SK-N-SH treated with all-trans-retinoic acid at 6 μM for 48 hours (cell line): ENCODE data around the gene RBFOX2.
"Not testable (repeated sequence)": the region's sequence is repeated elsewhere in the genome, so short reads cannot be mapped to it uniquely, and the experiment has no call there.

ENCODE experiments used
- ATAC-seq: fragments of 200-7000 bp; cut with Tn5 transposase; 3 replicates; pipeline ENCODE4 v1.9.1; 2020; ENCODE audit warnings: mild to moderate bottlenecking, moderate library complexity
- ARNTL ChIP-seq: fragments of 450-650 bp; formaldehyde crosslinking; IDR thresholded peaks from 2 replicates; pipeline ENCODE4 v1.5.0; 2020; ENCODE audit warnings: low read depth, mild to moderate bottlenecking, moderate library complexity, borderline replicate concordance
- CREB5 ChIP-seq: fragments of 250-450 bp; sonication (Bioruptor Pico); IDR thresholded peaks from 2 replicates; pipeline ENCODE4 v1.5.1; 2020; ENCODE audit warnings: low read depth, mild to moderate bottlenecking, moderate library complexity
- CSDC2 ChIP-seq: fragments of 250-450 bp; sonication (Bioruptor Pico); IDR thresholded peaks from 2 replicates; pipeline ENCODE4 v1.5.0; 2020; ENCODE audit warnings: mild to moderate bottlenecking, moderate library complexity
- ESRRG ChIP-seq: fragments of 250-450 bp; sonication (Bioruptor Pico); IDR thresholded peaks from 2 replicates; pipeline ENCODE4 v1.6.1; 2021; ENCODE audit warnings: mild to moderate bottlenecking
- GLIS3 ChIP-seq: fragments of 250-450 bp; sonication (Bioruptor Pico); IDR thresholded peaks from 2 replicates; pipeline ENCODE4 v1.5.0; 2020; ENCODE audit warnings: mild to moderate bottlenecking, moderate library complexity
- ISL1 ChIP-seq: fragments of 250-450 bp; sonication (Bioruptor Pico); IDR thresholded peaks from 2 replicates; pipeline ENCODE4 v2.1.2; 2022; ENCODE audit warnings: mild to moderate bottlenecking, moderate library complexity
- OSR1 ChIP-seq: fragments of 250-450 bp; sonication (Bioruptor Pico); IDR thresholded peaks from 2 replicates; pipeline ENCODE4 v1.8.0; 2022; ENCODE audit warnings: moderate library complexity, mild to moderate bottlenecking, inconsistent platforms
- POU6F1 ChIP-seq: fragments of 250-450 bp; sonication (Bioruptor Pico); IDR thresholded peaks from 2 replicates; pipeline ENCODE4 v1.8.0; 2021; ENCODE audit warnings: low read depth, mild to moderate bottlenecking, moderate library complexity, borderline replicate concordance
- PPARA ChIP-seq: fragments of 250-450 bp; sonication (Bioruptor Pico); IDR thresholded peaks from 2 replicates; pipeline ENCODE4 v1.5.0; 2020; ENCODE audit warnings: mild to moderate bottlenecking, borderline replicate concordance
- RARB ChIP-seq: fragments of 250-450 bp; sonication (Bioruptor Pico); IDR thresholded peaks from 2 replicates; pipeline ENCODE4 v1.8.0; 2021; ENCODE audit warnings: mild to moderate bottlenecking, moderate library complexity
- TCF4 ChIP-seq: fragments of 250-450 bp; sonication (Bioruptor Pico); IDR thresholded peaks from 2 replicates; pipeline ENCODE4 v1.8.0; 2021; ENCODE audit warnings: mild to moderate bottlenecking, moderate library complexity, borderline replicate concordance
- TOX ChIP-seq: fragments of 250-450 bp; sonication (Bioruptor Pico); IDR thresholded peaks from 2 replicates; pipeline ENCODE4 v1.8.0; 2021; ENCODE audit warnings: mild to moderate bottlenecking, moderate library complexity, borderline replicate concordance
- TSHZ2 ChIP-seq: fragments of 250-450 bp; sonication (Bioruptor Pico); IDR thresholded peaks from 2 replicates; pipeline ENCODE4 v1.5.0; 2020; ENCODE audit warnings: mild to moderate bottlenecking, moderate library complexity
- ZFP30 ChIP-seq: fragments of 450-650 bp; formaldehyde crosslinking; IDR thresholded peaks from 2 replicates; pipeline ENCODE4 v1.5.0; 2022; ENCODE audit warnings: mild to moderate bottlenecking, moderate library complexity
- ZNF565 ChIP-seq: fragments of 450-650 bp; formaldehyde crosslinking; conservative IDR thresholded peaks from 2 replicates; pipeline ENCODE4 v1.5.0; 2020; ENCODE audit warnings: low read depth, mild to moderate bottlenecking, moderate library complexity
- ZNF70 ChIP-seq: fragments of 450-650 bp; formaldehyde crosslinking; IDR thresholded peaks from 2 replicates; pipeline ENCODE4 v1.5.0; 2020; ENCODE audit warnings: mild to moderate bottlenecking, moderate library complexity
- ZNF8 ChIP-seq: fragments of 450-650 bp; formaldehyde crosslinking; IDR thresholded peaks from 2 replicates; pipeline ENCODE4 v1.5.0; 2020; ENCODE audit warnings: mild to moderate bottlenecking, moderate library complexity

Gene RBFOX2

GRCh38 chr22:35797411-35797810, 231.2 kb downstream of the RBFOX2 start:
- no peak for ATAC-seq

GRCh38 chr22:35795476-35795875, 233.1 kb downstream of the RBFOX2 start:
- TF ChIP-seq TCF4 (CRISPR knock-in tag): no peak
- TF ChIP-seq OSR1 (CRISPR knock-in tag): no peak
- no peak for TF ChIP-seq CSDC2
- no peak for TF ChIP-seq ISL1
- TF ChIP-seq RARB: no peak
- no peak for TF ChIP-seq GLIS3 (CRISPR knock-in tag)
- no peak for TF ChIP-seq CREB5
- TF ChIP-seq ESRRG (CRISPR knock-in tag): no peak
- no peak for TF ChIP-seq TOX
- no peak for TF ChIP-seq ZFP30 (CRISPR knock-in tag)
- TF ChIP-seq, all 23 proteins: peak for 0
- ATAC-seq: no peak

More at GRCh38 chr22:35797411-35797810, 231.2 kb downstream of the RBFOX2 start:
- TF ChIP-seq POU6F1 (CRISPR knock-in tag): no peak
- TF ChIP-seq ZFP30 (CRISPR knock-in tag): no peak
- TF ChIP-seq ARNTL (CRISPR knock-in tag): no peak
- TF ChIP-seq TSHZ2: no peak
- no peak for TF ChIP-seq ZNF565

GRCh38 chr22:35792506-35792905, 236.1 kb downstream of the RBFOX2 start:
- no peak for ATAC-seq
- TF ChIP-seq TSHZ2: no peak
- TF ChIP-seq TCF4 (CRISPR knock-in tag): no peak

GRCh38 chr22:35791788-35792187, 236.8 kb downstream of the RBFOX2 start:
- ATAC-seq: not testable (repeated sequence)

- peak; percentile 33 for TF ChIP-seq ISL1
- no peak for TF ChIP-seq ZFP30 (CRISPR knock-in tag)
- peak; percentile 60 for ATAC-seq
Observed at GRCh38 chr22:35785181-35785923, 243.3 kb downstream of the RBFOX2 start.

- TF ChIP-seq ZNF70 (CRISPR knock-in tag): no peak
- no peak for TF ChIP-seq ZNF8 (CRISPR knock-in tag)
- no peak for TF ChIP-seq ESRRG (CRISPR knock-in tag)
- TF ChIP-seq POU6F1 (CRISPR knock-in tag): no peak
- no peak for TF ChIP-seq OSR1 (CRISPR knock-in tag)
- no peak for TF ChIP-seq PPARA
- no peak for ATAC-seq
Observed at GRCh38 chr22:35784633-35785032, 244.0 kb downstream of the RBFOX2 start.
